HL-60 (cell line): ENCODE measurements around the gene FAM78A.
A peak's percentile ranks its signal among the peaks of the same experiment; 100 is the strongest.

Experiments
- DNase-seq, 2 experiments: peaks; one replicate each; pipeline ENCODE4 v3.0.0-alpha.2; 2010 to 2020; ENCODE audit warnings: low read depth in 1 of 2, low spot score in 1 of 2
- H3K27ac ChIP-seq: fragments of 250-450 bp; sonication (Bioruptor Pico); replicated peaks from 2 replicates; pipeline ENCODE4 v1.5.1; 2020; ENCODE audit warnings: mild to moderate bottlenecking, moderate library complexity
- H3K27me3 ChIP-seq: fragments of 250-450 bp; sonication (Bioruptor Pico); 2 replicates; pipeline ENCODE4 v1.5.1; 2021; ENCODE audit warnings: mild to moderate bottlenecking, moderate library complexity; ENCODE audit not compliant: insufficient read depth, poor library complexity, severe bottlenecking
- H3K4me3 ChIP-seq: replicated peaks from 2 replicates; pipeline ENCODE4 v1.5.1; 2011; ENCODE audit warnings: mild to moderate bottlenecking, control low read depth, low read length; ENCODE audit not compliant: insufficient read depth
- CTCF ChIP-seq: IDR thresholded peaks from one replicate; pipeline ENCODE4 v1.5.1; 2011; ENCODE audit warnings: low read length, control low read depth, inconsistent platforms; ENCODE audit not compliant: insufficient read depth
- GABPA ChIP-seq: IDR thresholded peaks from 2 replicates; pipeline ENCODE4 v1.6.1; 2012; ENCODE audit warnings: low read depth
- POLR2AphosphoS5 ChIP-seq: IDR thresholded peaks from 2 replicates; pipeline ENCODE4 v1.6.1; 2012; ENCODE audit warnings: low read depth
- REST ChIP-seq: IDR thresholded peaks from 2 replicates; pipeline ENCODE4 v1.6.1; 2012; ENCODE audit warnings: low read depth; ENCODE audit not compliant: insufficient replicate concordance
- SPI1 ChIP-seq: IDR thresholded peaks from 2 replicates; pipeline ENCODE4 v1.6.1; 2012; ENCODE audit warnings: low read depth, mild to moderate bottlenecking, borderline replicate concordance
- long read RNA-seq: library from polyadenylated mRNA; unstranded; transcript quantifications from one replicate; pipeline ENCODE4 v2.0.0, GENCODE V29; 2020

The FAM78A gene
- long read RNA-seq, partial matches to known transcripts, result 0 of 24 reads
- long read RNA-seq, other reads (novel, unspliced or antisense), result 21 of 24 reads

GRCh38 chr9:131276094-131276888 lies at the start of gene FAM78A:
TSS of gene FAM78A (minus strand) at chr9:131276510. CDS start at chr9:131276179, 331 bp downstream.
- Histone ChIP-seq H3K27ac (peak within 1 kb of the TSS; percentile 95), H3K27me3 (peaks cover 2% of the 10 kb centered on the region), H3K4me3 (peak within 1 kb of the TSS; percentile 63)
- DNase-seq, result peak; percentile 51 to 75
- TF ChIP-seq REST, result peak; percentile 37
- no peak for TF ChIP-seq GABPA
- peak; percentile 46; the same call in 1 of the 2 replicates for TF ChIP-seq SPI1

- no peak for DNase-seq
- TF ChIP-seq POLR2AphosphoS5, result no peak
- TF ChIP-seq CTCF, result no peak
- no peak for TF ChIP-seq SPI1
- TF ChIP-seq GABPA, result no peak
- no peak for TF ChIP-seq REST
- Histone ChIP-seq H3K27ac (no peak overlapping the region), H3K27me3 (no peaks in the 10 kb centered on the region), H3K4me3 (no peak overlapping the region)
Measured at GRCh38 chr9:131324736-131325679, 48.7 kb upstream of the FAM78A start.

- TF ChIP-seq POLR2AphosphoS5 (no peak), SPI1 (no peak), GABPA (no peak), REST (no peak), CTCF (no peak)
- no peak for DNase-seq
Measured at GRCh38 chr9:131323629-131324028, 47.3 kb upstream of the FAM78A start.

More at GRCh38 chr9:131323629-131324028, 47.3 kb upstream of the FAM78A start:
- no peak overlapping the region for H3K4me3 ChIP-seq
- no peaks in the 10 kb centered on the region for H3K27me3 ChIP-seq
- no peak overlapping the region for H3K27ac ChIP-seq
